CD4-positive, alpha-beta T cell treated with Interleukin-6 at 100 ng/mL for 8 hours (primary cell): ENCODE data around the gene HIVEP3.

ENCODE experiments used
- DNase-seq: peaks from one replicate; pipeline ENCODE4 v3.0.0-alpha.2; 2020; ENCODE audit warnings: mixed read lengths, low spot score

The HIVEP3 gene

DNA sequence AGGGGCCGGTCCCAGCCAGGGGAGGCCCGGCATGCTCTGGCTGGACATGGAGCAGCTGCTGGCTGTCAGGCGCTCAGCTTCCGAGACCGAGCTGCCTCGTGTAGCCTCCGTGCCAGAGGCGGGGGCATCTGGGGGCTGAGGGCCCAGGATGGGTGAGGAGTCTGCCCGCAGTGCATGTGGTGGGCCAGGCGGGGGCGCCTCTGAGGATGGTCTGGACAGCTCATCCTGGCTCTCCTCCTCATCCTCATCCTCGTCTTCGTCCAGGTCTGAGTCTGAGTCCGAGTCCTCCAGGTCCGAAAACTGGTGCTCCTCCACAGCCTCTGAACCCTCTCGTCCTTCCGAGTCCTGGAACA is 405.4 kb downstream of the HIVEP3 start:
- no peak for DNase-seq

DNA sequence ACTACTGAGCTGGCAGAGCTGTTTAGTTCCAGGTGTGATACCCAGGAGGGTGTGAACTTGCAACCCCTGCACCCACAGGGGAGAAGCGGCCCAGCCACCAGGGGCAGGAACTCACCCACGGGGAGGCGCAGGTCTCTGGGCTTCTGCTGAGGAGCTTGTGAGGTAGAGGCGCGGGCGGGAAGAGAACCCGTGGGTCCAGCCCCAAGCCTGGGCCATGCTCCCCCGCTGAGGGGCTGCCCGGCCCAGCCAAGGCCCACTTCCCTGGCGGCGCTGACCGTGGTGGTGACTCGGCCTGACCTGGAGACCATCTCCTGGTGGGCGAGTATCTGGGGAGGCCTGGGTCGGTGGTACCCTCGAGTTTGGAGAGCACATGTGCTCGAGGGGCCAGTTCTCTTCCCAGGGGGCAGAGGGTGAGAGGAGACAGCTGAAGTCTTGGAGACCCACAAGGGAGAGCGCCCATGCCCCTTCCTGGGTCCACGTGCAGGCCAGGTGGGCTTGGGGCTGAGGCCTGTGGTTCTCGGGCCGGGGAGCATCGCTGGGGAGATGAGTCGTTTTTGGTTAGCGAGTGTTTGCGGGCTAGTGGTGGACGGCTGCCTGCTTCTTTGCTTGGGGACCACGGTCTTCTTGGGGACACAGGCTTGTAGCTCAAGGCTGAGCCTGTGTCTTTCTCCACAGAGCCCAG is 405.9 kb downstream of the HIVEP3 start:
- no peak for DNase-seq

DNA sequence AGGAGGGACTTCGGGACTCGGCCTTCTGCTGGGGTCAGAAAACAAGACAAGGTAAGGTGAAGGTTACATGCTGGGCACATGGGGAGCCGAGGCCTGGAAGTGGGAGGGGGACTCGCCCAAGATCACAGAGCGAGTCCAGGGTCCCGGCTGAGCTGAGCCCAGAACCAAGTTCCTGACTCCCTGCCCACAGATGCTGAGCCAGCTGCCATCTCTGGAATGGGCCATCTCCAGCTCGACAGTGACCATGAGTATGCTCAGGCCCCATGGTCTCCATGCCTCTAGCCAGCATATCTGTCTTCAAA is 407.5 kb downstream of the HIVEP3 start:
- no peak for DNase-seq

DNA sequence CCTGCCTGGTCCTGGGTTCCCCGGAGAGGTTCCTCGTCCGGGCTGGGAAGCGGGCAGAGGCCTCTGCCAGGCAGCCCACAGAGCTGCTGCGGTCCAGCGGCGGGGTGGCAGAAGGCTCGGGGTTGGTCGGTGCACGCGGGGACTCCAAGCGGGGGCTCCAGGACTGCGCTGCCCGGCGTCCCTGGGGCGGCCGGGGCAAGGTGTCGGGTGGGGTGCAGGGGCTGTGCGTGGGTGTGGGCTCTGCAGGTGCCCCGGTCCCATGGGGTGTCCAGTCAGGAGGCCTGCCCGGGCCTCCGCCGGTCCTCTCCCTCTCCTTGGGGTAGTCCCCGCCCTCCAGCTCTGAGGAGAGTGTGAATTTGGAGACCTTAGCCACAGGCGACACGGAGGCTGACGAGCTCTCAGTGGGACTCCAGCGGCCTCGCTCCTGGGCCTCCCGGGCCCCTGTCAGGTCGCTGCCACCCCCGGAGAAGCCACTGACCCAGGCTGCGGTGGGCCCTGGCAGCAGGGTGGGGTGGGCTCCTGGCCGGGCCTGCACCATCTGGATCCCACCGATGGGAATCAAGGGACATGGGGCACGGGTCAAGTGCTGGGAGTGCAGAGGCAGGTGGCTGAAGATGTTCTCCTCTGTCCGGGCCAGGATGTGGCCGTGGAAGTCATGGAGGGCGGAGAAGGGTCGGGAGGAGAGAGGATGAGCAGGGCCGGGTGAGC is 408.0 kb downstream of the HIVEP3 start:
- DNase-seq: no peak

DNA sequence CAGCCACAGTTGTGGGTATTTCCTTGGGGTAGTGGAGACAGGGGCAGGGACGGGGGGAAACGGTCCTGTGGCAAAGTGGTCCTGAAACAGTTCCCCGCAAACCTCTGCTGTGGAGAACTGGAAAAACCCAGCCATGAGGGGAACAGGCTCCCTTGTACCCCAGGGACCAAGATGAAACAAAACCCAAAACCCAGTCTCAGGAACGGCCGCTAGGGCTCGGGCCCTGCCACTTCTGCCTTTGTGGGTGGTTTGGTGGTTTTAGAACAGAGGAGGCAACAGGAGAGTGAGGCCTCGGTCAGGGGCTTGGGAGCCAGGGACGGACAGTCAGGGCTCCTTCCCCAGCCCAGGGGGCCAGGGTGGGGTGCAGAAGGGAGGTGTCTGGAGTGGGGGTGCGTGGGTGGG is 409.5 kb downstream of the HIVEP3 start:
- no peak for DNase-seq

DNA sequence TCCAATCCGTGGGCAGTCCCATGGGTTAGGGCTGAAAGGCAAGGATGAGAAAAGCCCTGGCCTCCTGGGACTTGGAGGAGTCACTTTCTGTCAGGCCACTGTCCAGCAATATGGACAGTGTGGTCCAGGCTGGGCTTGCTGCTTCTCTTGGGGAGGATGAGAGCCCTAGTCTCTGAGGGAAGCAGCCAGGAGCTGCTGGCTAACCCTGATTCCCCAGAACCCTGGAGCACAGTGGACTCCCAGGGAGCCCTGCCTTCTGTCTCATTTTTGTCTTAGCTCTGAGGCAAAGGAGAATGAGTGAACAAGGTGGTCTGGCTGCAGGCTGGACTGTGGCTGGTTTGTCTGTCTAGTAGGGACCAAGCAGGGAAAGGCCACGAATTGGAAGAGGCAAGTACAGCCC is 410.4 kb downstream of the HIVEP3 start:
- no peak for DNase-seq

DNA sequence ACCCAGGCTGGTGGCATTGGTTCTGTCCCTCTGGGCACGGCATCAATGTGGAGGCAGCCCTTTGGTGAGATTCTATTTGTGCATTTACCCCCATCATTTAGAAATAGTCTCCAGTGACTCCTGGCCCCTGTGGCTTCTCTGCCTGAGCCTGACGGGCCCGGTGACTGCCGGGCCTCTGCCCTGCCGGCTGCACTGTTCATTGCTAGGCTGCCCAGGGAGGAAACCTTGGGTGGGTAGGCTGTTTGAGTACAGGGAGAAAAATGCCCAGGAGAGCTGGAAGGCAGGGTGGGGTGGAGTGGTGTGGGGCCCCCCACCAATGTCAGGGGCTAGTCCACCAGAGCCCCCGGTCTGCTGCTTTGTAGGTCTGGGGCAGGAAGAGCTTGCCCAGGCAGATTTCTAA is 410.9 kb downstream of the HIVEP3 start:
- DNase-seq: no peak

DNA sequence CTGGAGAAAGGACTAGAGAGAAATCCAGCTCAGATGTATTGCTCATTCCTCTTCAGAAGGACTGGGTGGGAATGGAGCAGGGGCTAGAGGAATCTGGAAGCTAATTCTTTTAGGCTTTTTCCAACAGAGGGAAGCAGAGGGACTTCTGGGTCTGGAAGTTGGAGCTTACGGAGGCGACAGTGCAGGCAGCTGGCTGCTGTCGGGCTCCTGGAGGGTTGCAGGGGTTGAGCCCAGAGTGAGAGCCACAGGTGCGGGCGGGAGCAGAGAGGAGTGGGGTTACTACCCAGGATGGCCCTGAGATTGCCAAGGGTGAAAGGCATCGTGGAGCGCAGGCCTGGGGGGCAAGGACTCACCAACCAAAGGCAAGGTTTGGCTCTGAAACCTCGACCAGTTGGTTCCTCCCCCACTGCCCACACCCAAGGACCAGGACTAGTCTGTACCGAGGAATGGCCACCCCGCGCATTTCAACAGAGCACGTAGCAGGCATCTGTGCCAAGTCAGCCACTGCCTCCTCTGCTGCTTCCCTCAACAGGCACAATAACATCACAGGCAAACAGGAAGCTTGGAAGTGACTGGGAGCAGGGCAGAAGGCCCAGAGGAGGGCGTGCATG is 411.5 kb downstream of the HIVEP3 start:
- DNase-seq: no peak

DNA sequence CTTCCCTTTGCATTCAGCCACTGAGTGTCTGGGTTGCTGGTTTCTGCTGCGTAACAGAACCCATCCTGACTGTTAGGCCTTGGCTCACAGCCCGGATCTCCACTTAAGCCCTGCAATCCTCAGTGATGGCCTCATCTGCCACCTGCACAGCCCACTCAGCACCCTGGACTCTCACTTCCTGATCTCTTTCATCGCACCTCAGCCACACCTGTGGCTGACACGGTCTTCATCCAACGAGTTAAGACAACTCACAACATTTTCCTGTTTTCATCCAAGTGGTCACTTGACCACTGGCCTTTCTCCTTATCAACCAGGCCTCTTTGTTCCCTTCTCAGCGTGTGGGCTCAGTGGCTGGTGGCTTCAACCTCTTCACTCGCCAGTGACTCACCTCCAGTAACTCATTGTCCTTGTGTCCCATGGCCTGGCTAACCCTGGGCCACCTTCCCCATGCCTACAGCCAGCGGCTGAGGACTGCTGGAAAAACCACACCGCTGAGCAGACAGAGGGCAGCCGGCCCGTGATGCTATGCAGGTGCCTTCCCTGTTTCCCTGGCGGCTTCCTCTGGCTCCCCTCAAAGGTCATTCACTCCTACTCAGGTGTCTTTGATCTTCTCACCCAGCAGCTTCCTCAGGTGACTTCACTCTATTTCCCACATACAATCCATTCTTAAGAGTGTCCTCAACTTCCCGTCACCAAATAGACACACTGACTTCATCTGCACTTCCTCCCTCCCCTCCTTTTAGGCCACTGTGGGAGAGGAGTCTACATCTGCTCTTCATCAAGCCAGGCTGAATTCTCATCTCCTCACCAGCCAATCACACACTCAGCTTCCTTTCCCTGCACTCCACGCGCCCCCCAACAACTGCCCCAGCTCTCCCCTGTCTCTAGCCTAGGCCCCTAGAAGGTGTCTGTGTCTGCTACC is 414.3 kb downstream of the HIVEP3 start:
- no peak for DNase-seq

DNA sequence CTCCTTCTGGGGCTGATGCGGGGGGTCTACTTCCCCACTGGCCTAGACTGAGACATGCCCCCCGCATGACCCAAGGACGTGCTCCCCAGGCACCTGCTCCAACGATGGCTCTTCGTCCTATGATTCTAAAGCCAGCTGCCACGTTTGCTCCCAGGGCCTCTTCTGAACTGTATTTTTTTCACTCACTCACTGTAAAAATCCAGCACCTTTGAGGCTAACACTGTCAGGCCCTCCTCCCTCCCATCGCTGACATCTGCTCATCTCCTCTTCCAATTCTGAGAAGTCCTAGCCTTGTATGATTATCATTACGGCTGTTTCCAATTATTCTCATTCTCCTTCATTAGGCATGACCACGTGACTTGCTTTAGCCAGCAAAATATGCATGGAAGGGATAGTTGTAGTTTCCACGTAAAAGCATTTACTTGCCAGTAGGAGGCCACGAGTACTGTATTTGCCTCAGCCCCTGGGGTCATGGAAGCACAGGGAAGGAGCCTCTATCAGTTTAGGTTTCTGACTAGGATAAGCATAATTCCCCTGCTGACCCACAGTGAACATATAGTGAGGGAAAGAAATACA is 415.1 kb downstream of the HIVEP3 start:
- no peak for DNase-seq

DNA sequence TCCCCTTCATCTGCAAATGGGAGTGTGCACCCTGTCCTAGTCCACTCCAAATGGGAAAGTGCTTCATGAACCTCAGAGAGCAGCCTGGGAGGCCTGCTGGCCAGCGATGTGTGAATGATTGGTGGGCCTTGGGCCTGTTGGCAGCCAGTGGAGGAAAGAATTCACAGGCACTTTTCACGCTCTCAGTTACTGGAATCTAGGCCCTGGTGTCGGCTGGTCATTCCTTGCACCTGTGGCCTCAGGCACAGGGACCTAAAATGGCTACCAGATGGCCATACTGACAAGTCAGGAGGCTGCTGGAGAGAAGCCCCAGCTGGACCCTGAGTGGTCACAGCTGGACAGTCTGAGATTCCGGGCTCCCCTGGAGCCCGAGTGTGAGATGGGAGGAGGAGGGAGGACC is 415.8 kb downstream of the HIVEP3 start:
- DNase-seq: no peak

DNA sequence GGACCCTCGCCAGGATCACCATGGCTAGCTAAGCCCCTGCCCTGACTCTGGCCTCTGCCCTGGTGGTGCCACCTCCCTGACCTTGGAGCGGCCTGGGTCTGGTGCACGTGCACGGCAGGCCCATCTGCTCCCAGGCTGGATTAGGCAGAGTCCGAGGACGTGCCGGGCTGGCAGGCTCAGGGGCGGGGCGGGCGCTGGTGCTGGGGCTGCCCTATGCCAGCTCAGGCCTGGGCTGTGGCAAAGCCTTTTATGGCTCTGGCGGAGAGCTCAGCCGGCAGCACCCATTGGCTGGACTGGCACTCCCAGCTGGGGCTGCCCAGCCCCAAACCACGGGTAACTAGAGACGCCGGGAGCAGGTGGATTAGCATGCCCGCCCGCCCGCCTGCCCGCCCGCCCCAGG is 417.1 kb downstream of the HIVEP3 start:
- no peak for DNase-seq

DNA sequence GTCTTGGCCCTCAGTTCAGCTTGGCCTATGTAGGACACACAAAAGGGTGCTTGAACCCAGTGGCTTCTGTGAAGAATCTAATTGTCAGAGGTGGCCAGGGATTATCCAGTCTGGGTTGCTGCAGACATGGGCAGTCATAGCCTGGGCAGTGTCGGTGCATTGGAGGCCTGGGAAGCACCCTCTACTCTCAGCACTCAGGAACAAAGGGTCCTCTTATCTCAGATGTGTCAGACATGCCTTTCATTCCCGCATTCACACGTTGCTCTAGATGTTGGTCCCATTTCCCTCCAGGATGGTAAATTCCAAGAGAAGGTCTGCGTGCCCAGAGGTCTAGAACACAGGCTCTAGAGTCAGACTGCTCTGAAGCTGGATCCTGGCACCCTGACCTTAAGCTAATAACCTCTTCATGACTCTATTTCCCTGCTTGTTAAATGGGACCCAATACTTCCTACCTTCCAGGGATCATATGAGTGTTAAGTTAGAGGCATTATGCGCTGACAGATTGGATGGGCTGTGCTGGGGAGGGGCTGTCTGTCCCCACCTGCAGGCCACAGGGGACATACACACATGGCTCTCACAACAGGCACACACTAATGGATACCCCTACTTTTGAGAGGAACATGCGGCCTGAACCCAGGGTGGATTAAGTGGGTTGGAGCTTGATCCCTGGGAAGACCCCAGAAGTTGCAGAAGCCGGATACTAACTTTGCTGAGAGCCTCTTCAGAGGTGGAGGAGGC is 417.8 kb downstream of the HIVEP3 start:
- DNase-seq: no peak

DNA sequence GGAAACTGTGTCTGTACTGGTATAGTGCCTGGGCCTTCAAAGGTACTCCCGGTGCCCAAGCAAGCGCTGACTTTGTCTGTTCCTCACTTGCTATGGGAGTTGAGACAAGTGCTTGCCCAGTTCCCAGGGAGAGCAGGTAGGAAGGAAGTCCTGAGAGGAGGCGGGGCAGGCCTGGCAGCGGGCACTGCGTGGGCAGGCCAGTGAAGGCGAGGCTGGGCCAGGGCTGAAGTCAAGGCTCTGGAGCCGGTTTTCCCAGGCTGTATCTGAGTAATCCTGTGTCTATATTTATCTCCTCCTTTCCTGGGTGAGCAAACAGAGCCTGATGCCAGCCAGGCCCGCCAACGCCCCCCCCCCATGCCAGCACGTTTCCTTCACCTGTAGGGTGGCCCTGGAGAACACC is 418.3 kb downstream of the HIVEP3 start:
- DNase-seq: no peak

DNA sequence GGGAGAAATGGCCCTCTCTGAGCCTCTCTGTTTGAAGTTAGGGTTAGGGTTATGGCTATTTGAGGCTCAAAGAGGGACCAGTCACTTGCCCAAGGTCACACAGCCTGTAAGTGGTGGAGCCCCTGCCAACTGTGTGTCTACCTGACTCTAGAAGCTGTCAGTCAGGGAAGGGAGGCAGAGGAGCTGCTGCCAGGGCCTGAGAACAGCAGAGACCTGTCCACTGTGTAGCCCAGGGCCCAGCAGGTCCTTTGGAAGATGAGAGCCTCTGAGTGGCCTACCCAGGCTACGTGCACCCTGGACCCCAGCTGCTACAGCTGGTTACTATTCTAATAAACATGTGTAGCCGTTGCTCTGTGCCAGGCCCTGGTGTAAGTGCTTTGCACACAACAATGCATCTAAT is 419.1 kb downstream of the HIVEP3 start:
- DNase-seq: no peak

DNA sequence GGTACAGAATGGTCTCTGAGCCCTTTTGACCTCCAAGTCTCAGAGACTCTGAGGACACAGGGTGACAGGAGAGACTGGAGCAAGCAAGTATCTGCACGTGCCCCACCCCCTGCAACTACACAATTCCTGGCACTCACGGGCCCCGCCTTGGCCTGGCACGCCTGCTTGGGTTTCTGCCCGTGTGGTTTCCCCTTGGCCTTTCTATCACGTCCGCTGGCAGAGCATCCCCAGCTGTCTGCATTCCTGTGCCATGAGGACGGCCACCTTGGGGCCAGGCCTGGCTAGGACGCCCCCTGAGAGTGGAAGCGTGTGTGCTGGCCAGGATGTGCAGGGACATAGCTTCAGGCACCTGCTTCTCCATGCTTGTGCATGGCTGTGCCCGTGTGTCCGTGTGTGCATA is 419.9 kb downstream of the HIVEP3 start:
- DNase-seq: no peak

DNA sequence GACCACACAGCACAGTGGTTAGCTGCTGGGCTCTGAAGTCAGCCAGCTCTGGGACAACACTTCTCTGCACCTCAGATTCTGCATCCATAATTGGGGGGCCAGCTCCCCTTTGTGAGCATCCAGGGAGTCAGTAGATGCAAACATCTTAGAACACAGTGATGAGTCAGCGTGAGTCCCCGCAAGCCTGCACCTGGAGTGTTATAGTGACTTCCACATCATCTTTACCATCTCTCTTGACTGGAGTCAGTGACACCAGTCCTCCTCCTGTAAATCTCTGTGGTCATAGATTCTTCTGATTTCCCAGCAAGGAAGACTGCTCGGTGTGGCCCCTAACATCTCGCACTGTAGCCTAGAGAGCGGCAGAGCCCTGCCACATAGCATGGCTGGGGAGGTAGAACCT is 420.3 kb downstream of the HIVEP3 start:
- DNase-seq: no peak

DNA sequence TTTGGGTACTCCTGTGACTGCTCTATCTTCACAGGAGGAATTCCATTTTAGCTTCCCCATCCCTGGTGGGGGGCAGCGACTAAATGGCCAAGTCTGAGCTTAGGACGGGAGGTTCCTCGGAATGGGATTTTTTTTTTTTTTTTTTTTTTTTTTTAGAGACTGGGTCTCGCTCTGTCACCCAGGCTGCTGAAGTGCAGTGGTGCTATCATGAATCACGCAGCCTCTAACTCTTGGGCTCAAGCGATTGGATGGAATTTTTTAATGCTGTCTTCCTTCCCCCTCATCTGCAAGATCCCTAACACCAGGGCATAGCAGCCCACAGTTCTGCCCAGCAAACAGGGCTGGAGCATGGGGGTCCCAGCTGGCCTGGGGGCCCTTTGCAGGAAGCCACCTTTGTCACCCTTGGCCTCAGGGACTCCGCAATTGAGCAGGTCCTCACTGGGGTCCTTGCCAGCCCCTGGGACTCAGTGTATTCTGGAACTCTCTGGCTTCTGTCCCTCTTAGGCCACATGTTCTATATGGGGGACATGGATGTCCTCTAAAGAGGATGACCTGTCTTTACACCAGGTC is 421.2 kb downstream of the HIVEP3 start:
- no peak for DNase-seq

DNA sequence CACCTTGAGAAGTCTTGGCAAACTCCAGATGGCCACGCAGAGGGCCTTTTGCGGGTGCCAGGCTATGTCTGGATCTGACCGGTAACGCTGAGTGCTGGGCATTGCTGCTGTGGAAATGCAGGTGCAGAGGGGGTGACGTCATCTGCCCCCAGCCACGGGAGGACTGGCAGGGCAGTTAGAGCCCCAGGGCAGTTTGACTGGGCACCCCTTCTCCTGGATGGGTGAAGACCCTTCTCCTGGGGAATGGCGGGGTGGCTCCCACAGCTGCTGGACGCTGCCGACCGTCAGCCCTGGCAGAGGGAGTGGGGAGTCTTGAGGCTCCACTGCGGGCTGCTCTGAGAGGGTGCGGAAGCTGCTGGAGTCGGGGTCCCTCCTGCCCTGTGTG is 421.7 kb downstream of the HIVEP3 start:
- no peak for DNase-seq

DNA sequence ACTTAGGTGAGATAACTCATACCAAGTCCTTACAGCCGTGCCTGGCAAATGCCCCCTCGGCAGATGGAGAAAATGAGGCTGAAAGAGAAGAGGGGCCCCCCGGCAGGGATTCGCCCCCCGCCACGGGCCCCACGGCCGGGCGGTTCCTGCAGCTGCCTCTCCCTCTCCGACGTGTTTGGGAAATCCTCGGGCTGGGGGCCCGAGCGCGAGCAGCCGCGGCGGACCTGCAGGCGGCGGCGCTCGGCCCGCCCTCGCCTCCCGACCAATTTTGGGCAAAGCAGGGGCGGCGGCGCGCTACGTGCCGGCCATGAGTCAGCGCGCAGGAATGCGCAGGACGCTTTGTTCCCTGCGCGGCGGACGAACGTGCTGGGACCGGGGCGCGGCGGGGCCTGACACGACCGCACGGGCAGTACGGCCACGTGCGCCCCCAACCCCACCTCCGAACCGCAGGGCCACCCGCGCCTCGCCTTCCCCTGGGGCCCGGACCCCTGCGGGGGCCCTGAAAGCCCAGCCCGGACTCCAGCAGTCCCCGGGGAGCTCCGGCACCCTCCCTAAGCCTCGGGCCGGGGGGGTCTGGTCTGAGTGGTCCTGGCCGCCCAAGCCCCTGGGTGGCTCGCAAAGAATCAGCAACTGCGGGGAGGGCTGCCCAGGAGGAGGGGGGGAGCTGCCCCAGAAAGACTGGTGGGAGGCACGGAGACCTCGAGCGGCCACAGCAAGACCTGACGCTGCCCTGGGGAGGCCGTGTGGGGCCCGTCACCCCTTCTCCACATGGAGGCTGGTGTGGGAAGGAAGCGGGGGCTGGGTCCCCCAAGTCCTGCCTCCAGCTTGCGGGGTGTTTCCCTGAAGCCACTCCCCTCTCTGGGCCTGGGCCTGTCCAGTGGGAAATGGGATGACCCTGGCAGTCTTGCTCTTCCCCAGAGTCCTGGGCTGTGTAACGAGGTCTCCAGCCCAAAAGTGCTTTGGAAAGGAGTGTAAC is 422.4 kb downstream of the HIVEP3 start:
- DNase-seq: no peak
